HG02870 (cell line): Measurements from ENCODE around the gene ARRB1.
"Not testable (repeated sequence)": the region's sequence is repeated elsewhere in the genome, so short reads cannot be mapped to it uniquely, and the experiment has no call there.

Experiments used
- ATAC-seq: cut with Tn5 transposase; IDR thresholded peaks from one replicate; pipeline ENCODE4 v1.9.1; 2021; ENCODE audit warnings: mild to moderate bottlenecking, moderate library complexity; ENCODE audit not compliant: unreplicated experiment

ARRB1 gene

GRCh38 chr11:75371949-75372876, 20.8 kb upstream of the ARRB1 start:
- no peak for ATAC-seq

GRCh38 chr11:75369560-75370255, 18.2 kb upstream of the ARRB1 start:
- no peak for ATAC-seq

GRCh38 chr11:75366826-75367225, 15.4 kb upstream of the ARRB1 start:
- not testable (repeated sequence) for ATAC-seq

GRCh38 chr11:75365711-75366181, 14.3 kb upstream of the ARRB1 start:
- ATAC-seq: no peak

GRCh38 chr11:75362285-75362684, 10.8 kb upstream of the ARRB1 start:
- ATAC-seq: not testable (repeated sequence)

- ATAC-seq: no peak
These were observed 5.2 kb upstream of the ARRB1 start for GRCh38 chr11:75356613-75357012.

- ATAC-seq: no peak
These were observed 3.6 kb upstream of the ARRB1 start for GRCh38 chr11:75355051-75355450.

- no peak for ATAC-seq
These were observed 1.2 kb upstream of the ARRB1 start for GRCh38 chr11:75352588-75353206.

- ATAC-seq: no peak
These were observed 528 bp upstream of the ARRB1 start for GRCh38 chr11:75351791-75352587.

GRCh38 chr11:75350743-75351540, 519 bp downstream of the ARRB1 start:
- ATAC-seq: no peak

GRCh38 chr11:75350122-75350742, 1.2 kb downstream of the ARRB1 start:
- ATAC-seq: no peak

GRCh38 chr11:75349521-75350116, 1.8 kb downstream of the ARRB1 start:
- ATAC-seq: no peak

GRCh38 chr11:75347781-75348566, 3.5 kb downstream of the ARRB1 start:
- ATAC-seq: no peak

- no peak for ATAC-seq
These were observed 4.4 kb downstream of the ARRB1 start for GRCh38 chr11:75346912-75347647.

GRCh38 chr11:75346296-75346695, 5.2 kb downstream of the ARRB1 start:
- ATAC-seq: no peak

- no peak for ATAC-seq
These were observed 5.9 kb downstream of the ARRB1 start for GRCh38 chr11:75345455-75346160.
